AG09319 (cell line): ENCODE results near the gene ABCA4.

Experiments used
- DNase-seq: peaks from one replicate; pipeline ENCODE4 v3.0.0-alpha.2; 2010; ENCODE audit warnings: low read depth; ENCODE audit errors: extremely low read depth
- TF ChIP-seq, protein P1 (sequence below): IDR thresholded peaks from 2 replicates; pipeline ENCODE4 v1.5.1; 2011; ENCODE audit warnings: low read depth, mild to moderate bottlenecking, inconsistent platforms, low read length, moderate library complexity

ABCA4 gene

GRCh38 chr1:94132111-94132510, 11.2 kb upstream of the ABCA4 start:
- TF ChIP-seq, protein P1, sequence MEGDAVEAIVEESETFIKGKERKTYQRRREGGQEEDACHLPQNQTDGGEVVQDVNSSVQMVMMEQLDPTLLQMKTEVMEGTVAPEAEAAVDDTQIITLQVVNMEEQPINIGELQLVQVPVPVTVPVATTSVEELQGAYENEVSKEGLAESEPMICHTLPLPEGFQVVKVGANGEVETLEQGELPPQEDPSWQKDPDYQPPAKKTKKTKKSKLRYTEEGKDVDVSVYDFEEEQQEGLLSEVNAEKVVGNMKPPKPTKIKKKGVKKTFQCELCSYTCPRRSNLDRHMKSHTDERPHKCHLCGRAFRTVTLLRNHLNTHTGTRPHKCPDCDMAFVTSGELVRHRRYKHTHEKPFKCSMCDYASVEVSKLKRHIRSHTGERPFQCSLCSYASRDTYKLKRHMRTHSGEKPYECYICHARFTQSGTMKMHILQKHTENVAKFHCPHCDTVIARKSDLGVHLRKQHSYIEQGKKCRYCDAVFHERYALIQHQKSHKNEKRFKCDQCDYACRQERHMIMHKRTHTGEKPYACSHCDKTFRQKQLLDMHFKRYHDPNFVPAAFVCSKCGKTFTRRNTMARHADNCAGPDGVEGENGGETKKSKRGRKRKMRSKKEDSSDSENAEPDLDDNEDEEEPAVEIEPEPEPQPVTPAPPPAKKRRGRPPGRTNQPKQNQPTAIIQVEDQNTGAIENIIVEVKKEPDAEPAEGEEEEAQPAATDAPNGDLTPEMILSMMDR, result no peak
- DNase-seq, result no peak

GRCh38 chr1:94130851-94131595, 10.1 kb upstream of the ABCA4 start:
- DNase-seq, result no peak
- TF ChIP-seq, protein P1, result no peak

DNA sequence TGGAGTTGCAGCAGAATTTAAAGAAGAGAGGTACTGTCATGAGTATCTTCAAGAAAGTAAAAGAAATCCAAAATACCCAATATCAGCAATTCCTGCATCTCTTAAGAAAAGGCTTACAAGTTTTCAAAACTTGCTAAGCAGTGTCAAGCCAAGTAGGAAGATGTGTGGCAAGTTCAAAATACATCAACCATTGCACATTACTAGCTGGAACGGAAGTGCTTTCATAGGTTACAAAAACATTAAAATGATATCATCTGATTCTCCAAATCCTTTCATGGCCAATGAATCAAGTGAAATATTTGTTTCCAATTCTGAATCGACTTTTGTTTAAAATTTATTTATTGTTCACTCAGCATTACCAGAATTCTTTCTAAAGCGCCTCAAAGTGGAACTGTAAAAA, 5.7 kb upstream of the ABCA4 start:
- DNase-seq, result no peak
- TF ChIP-seq, protein P1, result no peak

DNA sequence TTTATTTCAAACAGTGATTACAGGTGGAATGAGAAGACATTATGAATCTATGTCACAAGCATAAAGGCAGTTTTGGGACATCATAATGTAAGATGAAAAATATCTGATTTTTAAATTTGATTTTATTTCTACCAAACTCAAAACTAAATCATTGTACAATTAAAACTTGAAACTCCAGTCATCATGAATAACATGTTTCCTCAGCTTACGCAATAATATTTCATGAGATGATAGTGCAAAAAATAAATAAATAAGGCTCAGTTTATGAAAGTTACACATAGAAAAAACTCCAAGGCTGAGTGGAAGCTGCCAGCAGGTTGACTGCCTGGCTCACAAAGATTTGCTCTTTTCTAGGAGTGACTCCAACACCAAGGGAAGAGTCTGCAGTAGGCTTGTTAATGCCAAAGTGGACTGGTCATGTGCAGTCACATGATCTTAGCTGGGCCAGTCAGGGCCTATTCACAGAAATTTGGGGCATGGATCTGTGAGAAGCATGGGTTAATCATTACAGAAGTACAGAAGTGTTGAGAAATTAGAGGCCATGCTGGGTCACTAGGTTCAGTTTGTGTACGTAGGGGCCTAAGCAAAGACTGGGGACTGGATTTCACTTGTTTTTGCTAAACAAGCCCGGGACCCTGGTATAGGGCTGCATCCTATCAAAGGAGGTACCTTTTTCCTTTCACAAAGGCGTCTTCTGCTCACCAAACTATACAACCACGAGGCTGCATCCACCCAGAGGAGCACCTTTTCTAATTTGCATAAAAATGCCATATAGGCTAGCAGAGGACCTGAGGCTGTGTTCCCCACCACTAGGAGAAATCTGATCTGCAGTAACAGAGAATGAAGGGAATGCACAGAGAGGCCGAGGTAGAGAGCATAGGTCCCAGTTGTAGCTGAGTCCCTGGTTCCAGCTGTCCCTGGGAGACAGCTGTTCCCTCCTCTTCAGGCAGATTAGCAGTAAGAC, 4.9 kb upstream of the ABCA4 start:
- DNase-seq, result no peak
- TF ChIP-seq, protein P1, result no peak

DNA sequence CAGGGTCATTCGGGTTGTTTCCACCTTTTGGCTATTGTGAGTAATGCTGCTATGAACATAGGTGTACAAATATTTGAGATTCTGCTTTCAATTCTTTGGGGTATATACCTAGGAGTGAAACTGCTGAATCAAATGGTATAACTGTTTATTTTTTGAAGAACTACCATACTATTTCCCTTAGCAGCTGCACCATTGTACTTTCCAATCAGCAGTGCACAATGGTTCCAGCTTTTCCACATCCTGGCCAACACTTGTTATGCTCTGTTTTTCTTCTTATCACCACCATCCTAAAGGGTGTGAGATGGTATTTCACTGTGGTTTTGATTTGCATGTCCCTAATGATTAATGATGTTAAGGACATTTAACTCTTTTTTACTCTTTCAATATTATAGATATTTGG, 3.6 kb upstream of the ABCA4 start:
- no peak for DNase-seq

DNA sequence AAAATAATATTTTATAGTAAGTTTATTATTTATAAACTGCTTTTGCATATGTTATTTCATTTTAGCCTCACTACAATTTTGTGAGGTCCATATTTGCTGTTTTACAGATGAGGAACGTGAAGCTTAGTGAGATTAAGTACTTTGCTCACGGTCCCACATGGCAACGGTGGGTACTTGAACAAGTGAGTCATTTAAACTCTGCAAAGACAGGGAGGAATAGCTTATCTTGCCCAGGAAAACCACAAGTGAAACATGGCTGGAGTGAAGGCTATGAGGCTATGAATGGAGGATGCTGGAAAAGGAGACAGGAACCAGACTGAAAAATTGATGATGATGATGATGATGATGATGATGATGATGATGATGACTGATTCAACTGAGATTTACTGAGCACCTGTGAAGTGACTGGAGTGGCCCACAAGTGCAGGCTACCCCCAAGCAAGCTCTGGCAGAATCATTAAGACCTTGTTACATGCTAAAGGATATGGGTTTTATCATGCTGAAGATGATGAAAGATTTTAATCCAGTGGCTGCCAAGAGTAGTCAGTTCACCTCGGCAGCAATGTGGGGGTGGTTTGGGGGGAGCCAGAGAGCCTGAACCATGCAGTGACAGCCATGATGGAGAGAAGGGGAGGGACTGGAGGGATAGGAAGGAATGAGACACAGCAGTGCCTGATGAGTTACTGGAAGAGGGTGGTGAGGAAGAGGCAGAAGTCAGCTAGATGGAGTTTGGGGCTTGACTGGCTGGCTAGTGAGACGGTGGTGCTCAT, 1.4 kb upstream of the ABCA4 start:
- no peak for DNase-seq

More for the DNA sequence above, 3.6 kb upstream of the ABCA4 start:
- TF ChIP-seq, protein P1, result no peak

More for the DNA sequence above, 1.4 kb upstream of the ABCA4 start:
- TF ChIP-seq, protein P1, result no peak
